ENCODE measurements around the gene DAZAP2.

Gene DAZAP2

GRCh38 chr12:51202718-51203117 is 35.9 kb upstream of the DAZAP2 start:
- Histone ChIP-seq H3K36me3 (replicated peaks; ENCODE audit: insufficient read depth, low read length) (no peaks in the 10 kb centered on the region), H3K27ac (ENCODE audit: low read length) (no peak overlapping the region), H3K9me2 (replicated peaks; ENCODE audit: insufficient read depth, low read length) (no peaks in the 10 kb centered on the region), H3K4me1 (ENCODE audit: low read length) (no peaks in the 10 kb centered on the region), H3K27me3 (replicated peaks; ENCODE audit: insufficient read depth, low read length) (no peaks in the 10 kb centered on the region), H2AFZ (ENCODE audit: low read length) (no peak overlapping the region), H4K20me1 (ENCODE audit: insufficient read depth, low read length) (no peaks in the 10 kb centered on the region), H3K9ac (ENCODE audit: low read length) (no peak overlapping the region), H3K9me3 (replicated peaks; ENCODE audit: insufficient read depth, low read length) (no peaks in the 10 kb centered on the region), H3K4me2 (ENCODE audit: low read depth, low read length) (no peak overlapping the region), H3F3A (ENCODE audit: insufficient read depth, low read length) (no peaks in the 10 kb centered on the region), H3K79me2 (ENCODE audit: low read length) (no peaks in the 10 kb centered on the region), H3K4me3 (ENCODE audit: low read length) (no peak overlapping the region)
- no peak for DNase-seq
- TF ChIP-seq EZH2 (optimal IDR thresholded peaks at IDR 0.05; ENCODE audit: low read depth, low read length) (no peak), EZH2phosphoT487 (IDR thresholded peaks at IDR 0.05; ENCODE audit: low read length) (no peak), CTCF (IDR thresholded peaks at IDR 0.05; ENCODE audit: low read length) (no peak)

DNA sequence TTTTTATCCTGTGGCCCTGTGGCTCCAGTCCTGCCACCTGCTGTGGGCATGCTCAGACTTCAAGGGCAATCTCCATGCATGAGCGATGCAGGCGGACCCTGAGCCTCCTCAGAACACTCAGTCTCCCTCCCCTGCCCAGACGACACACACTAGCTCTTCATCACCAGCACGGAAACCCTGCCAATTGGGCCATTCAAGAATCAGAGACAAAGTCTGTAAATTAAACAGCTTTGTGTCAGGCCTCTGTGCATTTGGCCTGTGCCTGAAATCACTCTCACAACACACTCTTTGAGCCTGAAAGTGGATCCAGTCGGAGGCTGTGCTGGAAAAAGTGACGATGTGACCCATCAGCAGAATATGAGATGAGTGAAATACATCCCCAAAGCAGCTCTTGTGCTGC is 33.3 kb upstream of the DAZAP2 start:
- Histone ChIP-seq H3K4me1 (ENCODE audit: low read length) (no peaks in the 10 kb centered on the region), H3K9me2 (replicated peaks; ENCODE audit: insufficient read depth, low read length) (no peaks in the 10 kb centered on the region), H3K9ac (ENCODE audit: low read length) (no peak overlapping the region), H4K20me1 (ENCODE audit: insufficient read depth, low read length) (no peaks in the 10 kb centered on the region), H3K4me2 (ENCODE audit: low read depth, low read length) (no peak overlapping the region), H3K9me3 (replicated peaks; ENCODE audit: insufficient read depth, low read length) (no peaks in the 10 kb centered on the region), H3K4me3 (ENCODE audit: low read length) (no peak overlapping the region), H3K27ac (ENCODE audit: low read length) (no peak overlapping the region), H3K27me3 (replicated peaks; ENCODE audit: insufficient read depth, low read length) (no peaks in the 10 kb centered on the region), H2AFZ (ENCODE audit: low read length) (no peak overlapping the region), H3F3A (ENCODE audit: insufficient read depth, low read length) (no peaks in the 10 kb centered on the region), H3K36me3 (replicated peaks; ENCODE audit: insufficient read depth, low read length) (no peaks in the 10 kb centered on the region), H3K79me2 (ENCODE audit: low read length) (no peaks in the 10 kb centered on the region)
- no peak for DNase-seq
- TF ChIP-seq CTCF (IDR thresholded peaks at IDR 0.05; ENCODE audit: low read length): no peak
- TF ChIP-seq EZH2phosphoT487 (IDR thresholded peaks at IDR 0.05; ENCODE audit: low read length): no peak
- no peak for TF ChIP-seq EZH2 (optimal IDR thresholded peaks at IDR 0.05; ENCODE audit: low read depth, low read length)

GRCh38 chr12:51208016-51208660 is 30.5 kb upstream of the DAZAP2 start:
- Histone ChIP-seq H3K36me3 (replicated peaks; ENCODE audit: insufficient read depth, low read length) (no peaks in the 10 kb centered on the region), H3K9me2 (replicated peaks; ENCODE audit: insufficient read depth, low read length) (no peaks in the 10 kb centered on the region)
- no peak for TF ChIP-seq CTCF (IDR thresholded peaks at IDR 0.05; ENCODE audit: low read length)
- no peak for TF ChIP-seq EZH2 (optimal IDR thresholded peaks at IDR 0.05; ENCODE audit: low read depth, low read length)

More at GRCh38 chr12:51208016-51208660, 30.5 kb upstream of the DAZAP2 start:
- no peak overlapping the region for H2AFZ ChIP-seq (ENCODE audit: low read length)
- no peaks in the 10 kb centered on the region for H3F3A ChIP-seq (ENCODE audit: insufficient read depth, low read length)
- no peaks in the 10 kb centered on the region for H3K9me3 ChIP-seq (replicated peaks; ENCODE audit: insufficient read depth, low read length)
- H3K27me3 ChIP-seq (replicated peaks; ENCODE audit: insufficient read depth, low read length): no peaks in the 10 kb centered on the region
- no peaks in the 10 kb centered on the region for H3K79me2 ChIP-seq (ENCODE audit: low read length)
- H3K4me1 ChIP-seq (ENCODE audit: low read length): no peaks in the 10 kb centered on the region
- H3K4me2 ChIP-seq (ENCODE audit: low read depth, low read length): no peak overlapping the region
- no peak for DNase-seq
- H4K20me1 ChIP-seq (ENCODE audit: insufficient read depth, low read length): no peaks in the 10 kb centered on the region
- no peak overlapping the region for H3K27ac ChIP-seq (ENCODE audit: low read length)
- no peak overlapping the region for H3K4me3 ChIP-seq (ENCODE audit: low read length)
- H3K9ac ChIP-seq (ENCODE audit: low read length): no peak overlapping the region
